ENCODE results near the gene ASH1L. TPM values are rescaled to one million over a fixed set of nuclear protein-coding genes. Genes with fewer than 3 reads are reported as not detected.

The ASH1L gene
- total RNA-seq, 4 donors from 2014 or later: 43.7 to 57.1 (median 52.0) TPM

GRCh38 chr1:155326020-155326526 is 236.5 kb downstream of the ASH1L start:
- ATAC-seq (no peak), DNase-seq (no peak)
- Histone ChIP-seq H3K27me3 (no peaks in the 10 kb centered on the region), H3K27ac (no peak overlapping the region), H3K36me3 (peaks cover 0 to 18% of the 10 kb centered on the region in 2 donors), H3K4me3 (no peak overlapping the region), H3K4me1 (peaks cover 13 to 32% of the 10 kb centered on the region in 2 donors), H3K9me3 (no peaks in the 10 kb centered on the region)
- TF ChIP-seq CTCF (IDR thresholded peaks at IDR 0.05 in 4 of 5, conservative IDR thresholded peaks at IDR 0.05 in 1 of 5): no peak
- no peak for TF ChIP-seq POLR2A (IDR thresholded peaks at IDR 0.05)
- intact Hi-C loops (cut with DNase I; ENCODE audit: low total_unique reads): no loop called here
- in situ Hi-C loops (cut with MboI; ENCODE audit: low sequenced_read_pairs in 4 of 4): no loop called here

GRCh38 chr1:155325603-155325893 is 237.1 kb downstream of the ASH1L start:
- TF ChIP-seq POLR2A (IDR thresholded peaks at IDR 0.05) (no peak), CTCF (IDR thresholded peaks at IDR 0.05 in 4 of 5, conservative IDR thresholded peaks at IDR 0.05 in 1 of 5) (no peak)
- peak overlapping the region in 2 of 4 donors; percentile 82 to 96 for H3K27ac ChIP-seq
- intact Hi-C loops (cut with DNase I; ENCODE audit: low total_unique reads): no loop called here
- H3K36me3 ChIP-seq: peaks cover 0 to 13% of the 10 kb centered on the region in 2 donors
- ATAC-seq (no peak), DNase-seq (no peak)
- in situ Hi-C loops (cut with MboI; ENCODE audit: low sequenced_read_pairs in 4 of 4): no loop called here
- H3K4me3 ChIP-seq: peak overlapping the region in 1 of 4 donors; percentile 88
- H3K27me3 ChIP-seq: no peaks in the 10 kb centered on the region
- peaks cover 13 to 34% of the 10 kb centered on the region in 2 donors for H3K4me1 ChIP-seq
- H3K9me3 ChIP-seq: no peaks in the 10 kb centered on the region

- in situ Hi-C loops (cut with MboI; ENCODE audit: low sequenced_read_pairs in 4 of 4): no loop called here
- no peaks in the 10 kb centered on the region for H3K27me3 ChIP-seq
- intact Hi-C loops (cut with DNase I; ENCODE audit: low total_unique reads): loop anchor here (1.0 to 5.0 kb wide), 5 partner anchors 17 to 532 kb away; partner anchors contain the start of genes FDPS, GON4L, HCN3 and SYT11
- peak overlapping the region; percentile 62 to 95 (median 90) for H3K4me3 ChIP-seq
- ATAC-seq (peak; percentile 10 to 11), DNase-seq (peak in 1 of 2 donors; percentile 39)
- no peaks in the 10 kb centered on the region for H3K9me3 ChIP-seq
- H3K27ac ChIP-seq: peak overlapping the region; percentile 82 to 96 (median 87)
- TF ChIP-seq CTCF (IDR thresholded peaks at IDR 0.05 in 4 of 5, conservative IDR thresholded peaks at IDR 0.05 in 1 of 5) (peak in 3 of 5 experiments; percentile 18 to 44 (median 28)), POLR2A (IDR thresholded peaks at IDR 0.05) (no peak)
- H3K36me3 ChIP-seq: peaks cover 0 to 7% of the 10 kb centered on the region in 2 donors
- peaks cover 16 to 39% of the 10 kb centered on the region in 2 donors for H3K4me1 ChIP-seq
Observed at GRCh38 chr1:155324717-155325602, 237.6 kb downstream of the ASH1L start.

GRCh38 chr1:155324037-155324716 is 238.4 kb downstream of the ASH1L start:
- intact Hi-C loops (cut with DNase I; ENCODE audit: low total_unique reads): loop anchor here (1.0 to 5.0 kb wide), 5 partner anchors 16 to 533 kb away; partner anchors contain the start of genes FDPS, GON4L, HCN3 and SYT11
- Histone ChIP-seq H3K4me3 (peak overlapping the region; percentile 62 to 95 (median 90)), H3K36me3 (peaks cover 0 to 4% of the 10 kb centered on the region in 2 donors), H3K27me3 (no peaks in the 10 kb centered on the region), H3K9me3 (no peaks in the 10 kb centered on the region), H3K27ac (peak overlapping the region; percentile 82 to 96 (median 87)), H3K4me1 (peaks cover 16 to 39% of the 10 kb centered on the region in 2 donors)
- peak; percentile 84 to 86 for ATAC-seq
- in situ Hi-C loops (cut with MboI; ENCODE audit: low sequenced_read_pairs in 4 of 4): no loop called here
- TF ChIP-seq POLR2A (IDR thresholded peaks at IDR 0.05) (peak; percentile 55 to 72), CTCF (IDR thresholded peaks at IDR 0.05 in 4 of 5, conservative IDR thresholded peaks at IDR 0.05 in 1 of 5) (no peak)
- DNase-seq: peak; percentile 94 to 96
